Hematopoietic multipotent progenitor cell treated with erythropoietin and hydrocortisone succinate and interleukin-3 and kit ligand, for 15 days (in vitro differentiated cells): ENCODE results near the gene MIB2.

Source experiments
- DNase-seq: peaks from one replicate; pipeline ENCODE4 v3.0.0-alpha.2; 2015; ENCODE audit warnings: low spot score

The MIB2 gene

DNA sequence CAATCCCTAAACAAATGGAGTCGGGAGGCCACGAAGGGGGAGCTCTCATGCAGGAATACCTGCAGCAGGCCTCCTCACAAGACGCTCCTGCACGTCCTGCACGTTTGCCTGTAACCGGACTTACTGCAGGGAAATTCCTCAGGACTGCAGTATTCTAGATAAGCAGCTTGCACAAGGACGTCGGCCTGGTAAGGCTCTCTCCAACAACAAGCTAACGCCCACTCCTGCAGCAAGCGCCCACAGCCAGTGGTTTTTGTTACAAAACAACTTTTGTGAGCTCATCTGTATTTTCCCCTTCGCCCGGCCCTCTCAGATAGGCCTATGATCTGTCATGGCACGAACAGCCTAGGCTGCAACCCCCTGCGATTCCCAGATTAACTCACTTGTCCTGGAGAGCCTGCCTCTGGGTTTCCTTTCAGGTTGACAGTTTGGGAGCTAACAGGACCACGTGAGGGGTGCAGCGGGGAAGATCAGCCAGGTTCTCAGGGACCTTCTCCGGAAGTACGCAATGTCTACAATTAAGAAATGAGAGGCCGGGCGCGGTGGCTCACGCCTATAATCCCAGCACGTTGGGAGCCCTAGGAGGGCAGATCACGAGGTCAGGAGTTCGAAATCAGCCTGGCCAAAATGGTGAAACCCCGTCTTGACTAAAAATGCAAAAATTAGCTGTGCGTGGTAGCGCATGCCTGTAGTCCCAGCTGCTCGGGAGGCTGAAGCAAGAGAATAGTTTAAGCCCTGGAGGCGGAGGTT lies 921 bp upstream of the MIB2 start:
- peak; percentile 63 for DNase-seq

DNA sequence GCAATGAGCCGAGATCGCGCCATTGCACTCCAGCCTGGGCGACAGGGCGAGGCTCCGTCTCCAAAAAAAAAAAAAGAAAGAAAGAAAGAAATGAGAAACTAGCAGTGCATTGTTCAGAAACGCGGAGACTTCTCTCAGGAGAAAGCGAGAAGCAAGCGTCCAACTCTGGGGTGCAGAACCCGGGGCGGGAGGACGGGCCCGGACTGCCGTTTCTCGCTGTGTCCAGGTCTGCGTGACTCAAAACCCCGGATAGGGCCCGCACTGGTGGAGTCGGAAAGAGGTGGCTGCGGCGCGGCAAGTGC lies 395 bp upstream of the MIB2 start:
- no peak for DNase-seq

DNA sequence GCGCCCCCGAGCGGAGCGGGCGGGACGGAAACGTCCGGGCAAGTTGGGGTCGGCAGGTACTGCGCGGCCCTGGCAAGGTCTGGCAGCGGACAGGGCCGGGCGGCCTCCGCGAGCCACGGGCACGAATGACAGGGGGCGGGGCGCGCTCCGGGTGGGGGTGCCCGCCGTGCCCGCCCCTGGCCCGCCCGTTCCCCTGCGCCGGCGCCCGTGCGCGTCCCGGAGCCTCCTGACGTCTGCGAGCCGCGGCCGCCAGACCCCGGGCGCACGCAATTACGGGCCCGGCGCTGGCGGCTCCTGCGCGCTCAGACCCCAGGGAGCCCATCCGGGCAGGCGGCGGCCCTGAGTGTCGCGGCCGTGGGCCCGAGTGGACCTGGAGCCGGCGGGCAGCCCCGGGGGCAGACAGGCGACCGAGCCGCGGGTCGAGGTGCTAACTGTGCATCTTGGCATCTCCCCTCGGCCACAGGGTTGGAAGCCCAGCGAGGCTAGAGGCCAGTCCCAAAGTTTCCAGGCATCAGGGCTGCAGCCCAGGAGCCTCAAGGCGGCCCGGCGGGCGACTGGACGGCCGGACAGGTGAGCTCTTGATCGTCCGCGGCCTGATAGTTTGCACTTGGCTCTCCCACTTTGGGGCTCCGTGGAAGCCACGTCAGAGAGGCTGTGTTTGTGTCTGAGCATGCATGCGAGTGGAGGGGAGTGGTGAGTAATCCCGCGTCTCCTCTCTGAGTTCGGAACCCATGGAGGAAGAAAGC lies 918 bp downstream of the MIB2 start:
- peak; percentile 36 for DNase-seq

DNA sequence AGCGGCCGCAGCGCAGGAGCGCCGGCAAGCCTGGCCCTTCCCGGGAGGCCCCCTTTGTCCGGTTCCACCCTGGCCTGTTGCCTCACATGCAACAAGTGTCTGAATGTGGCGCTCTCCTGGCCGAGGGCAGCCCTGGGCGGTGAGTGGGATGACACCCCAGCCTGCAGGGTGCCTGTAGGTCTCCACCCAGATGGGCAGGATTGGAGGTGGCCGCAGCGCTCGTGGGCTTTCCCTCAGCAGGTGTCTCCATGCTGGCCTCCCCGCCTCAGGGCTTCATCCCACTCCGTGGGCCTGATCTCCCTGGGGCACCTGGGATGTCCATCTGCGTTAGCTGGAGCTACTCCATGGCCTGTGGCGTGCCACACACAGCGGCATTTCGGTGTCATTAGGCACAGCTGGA lies 1.5 kb downstream of the MIB2 start:
- no peak for DNase-seq

DNA sequence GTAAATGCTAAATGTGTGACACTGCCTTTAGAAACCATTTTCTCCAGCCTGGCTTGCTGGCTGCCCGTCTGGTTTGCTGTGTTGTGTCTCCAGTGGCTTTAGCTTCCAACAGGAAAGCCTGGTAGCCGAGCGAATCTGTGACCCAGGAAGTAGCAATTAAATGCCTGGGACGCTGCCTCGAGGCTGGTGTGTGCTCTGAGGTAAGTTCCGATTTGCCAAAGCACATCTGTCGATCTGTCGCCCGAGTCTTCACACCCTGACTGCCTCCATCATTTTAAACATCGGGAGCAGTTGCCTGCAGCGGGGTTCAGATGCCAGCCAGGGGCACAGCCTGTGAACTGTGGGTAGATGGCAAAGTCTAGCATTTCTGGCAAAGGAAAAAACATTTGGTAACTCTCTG lies 2.2 kb downstream of the MIB2 start:
- DNase-seq = no peak

DNA sequence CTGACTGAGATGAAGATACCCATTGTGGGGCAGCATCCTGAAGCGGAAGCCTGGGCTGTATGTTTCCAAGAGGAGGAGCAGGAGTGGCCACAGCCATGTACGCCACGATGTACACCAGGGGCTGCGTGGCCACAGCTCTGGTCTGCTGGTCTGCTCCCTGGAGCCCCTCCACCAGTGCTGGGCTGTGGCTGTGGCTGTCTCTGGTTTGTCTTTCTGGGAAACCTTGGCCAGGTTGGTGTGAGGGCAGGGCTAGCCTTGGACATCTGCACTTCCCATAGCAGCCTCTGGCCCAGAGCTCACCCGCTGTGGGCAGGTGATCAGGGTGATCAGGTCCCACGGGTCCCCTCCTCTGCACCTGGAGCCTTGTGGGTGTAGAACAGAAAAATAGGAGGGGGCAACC lies 2.6 kb downstream of the MIB2 start:
- no peak for DNase-seq

DNA sequence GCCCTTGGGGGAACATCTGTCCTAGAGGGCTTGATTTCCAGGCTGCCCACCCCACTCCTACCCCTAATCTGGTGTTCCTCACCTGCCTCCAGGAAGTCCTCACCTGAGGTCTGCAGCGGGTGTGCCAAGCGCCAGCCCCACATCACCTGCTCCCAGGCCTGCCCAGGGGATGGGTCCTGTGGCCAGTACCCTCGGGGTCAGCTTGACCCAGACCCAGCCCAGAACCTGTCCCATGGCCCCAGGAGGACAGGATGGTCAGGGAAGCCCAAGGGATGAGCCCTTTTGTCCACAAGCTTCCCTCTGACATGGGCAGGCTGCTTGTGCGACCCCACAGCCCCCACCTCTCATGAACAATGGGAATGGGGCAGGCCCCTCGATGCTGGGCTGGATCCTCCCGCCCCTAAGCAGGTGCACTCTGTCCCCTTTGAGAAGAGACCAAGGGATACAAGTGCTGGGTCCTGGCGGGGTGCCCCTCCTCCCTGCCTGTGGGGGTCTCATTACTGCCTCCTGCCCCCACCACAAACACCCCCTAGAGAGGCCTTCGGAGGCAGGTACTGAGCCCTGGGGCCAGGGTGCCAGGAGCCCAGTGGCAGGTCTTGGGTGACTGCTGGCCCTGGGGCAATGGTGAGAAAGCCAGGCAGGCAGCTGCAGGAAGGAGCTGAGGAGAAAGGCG lies 3.2 kb downstream of the MIB2 start:
- no peak for DNase-seq

DNA sequence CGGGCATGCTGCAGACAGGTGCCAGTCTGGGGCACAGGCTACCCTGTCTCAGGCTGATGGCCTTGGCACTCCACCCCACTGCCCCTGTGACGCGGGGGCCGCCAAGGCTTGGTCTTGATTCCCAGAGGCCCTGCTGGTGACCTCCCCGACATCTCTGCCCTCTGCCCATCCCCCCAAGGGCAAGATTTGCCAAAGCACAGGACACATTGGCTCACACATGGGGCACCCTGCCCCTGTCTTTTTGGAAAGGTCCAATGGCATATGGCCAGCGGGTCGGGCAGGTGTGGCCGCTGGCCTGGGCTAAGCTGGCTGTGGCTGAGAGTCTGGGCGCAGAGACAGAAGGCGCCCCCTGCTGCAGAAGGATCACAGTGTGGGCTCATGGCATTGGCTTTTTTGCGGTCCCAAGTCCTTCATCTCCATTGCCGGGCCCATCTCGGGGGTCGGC lies 4.6 kb downstream of the MIB2 start:
- no peak for DNase-seq

DNA sequence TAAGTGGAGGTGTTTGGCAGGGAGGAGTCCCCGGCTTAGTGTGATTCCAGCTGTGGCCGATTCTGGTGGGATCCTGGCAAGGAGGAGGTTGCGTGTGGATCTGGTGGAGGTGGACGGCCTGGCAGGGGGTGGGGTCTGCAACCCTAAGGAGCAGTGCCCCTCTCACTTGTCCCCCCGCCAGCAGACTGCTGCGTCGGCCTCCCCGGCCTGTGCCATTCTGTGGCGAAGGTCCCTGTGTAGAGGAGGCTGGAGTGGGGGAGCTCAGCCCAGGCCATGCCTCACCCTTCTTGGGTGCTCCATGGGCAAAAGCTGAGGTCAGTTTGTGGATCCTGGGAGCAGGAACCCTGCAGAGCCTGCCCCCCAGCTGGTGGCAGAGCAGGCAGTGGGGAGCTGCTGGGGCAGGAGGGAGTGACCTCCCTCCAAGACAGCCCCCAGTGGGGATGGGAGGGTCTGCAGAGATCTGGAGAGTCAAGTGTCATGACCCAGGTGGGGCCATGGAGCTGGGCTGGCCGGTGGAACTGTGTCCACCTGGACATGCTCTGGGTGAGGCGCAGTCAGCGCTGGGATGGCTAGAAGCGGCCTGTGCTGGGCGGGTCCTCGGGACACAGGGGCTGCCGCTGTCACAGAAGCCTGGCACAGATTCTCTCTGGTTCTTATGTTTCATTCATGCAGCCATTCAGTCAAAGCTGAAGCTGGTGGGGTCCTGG lies 5.3 kb downstream of the MIB2 start:
- no peak for DNase-seq

DNA sequence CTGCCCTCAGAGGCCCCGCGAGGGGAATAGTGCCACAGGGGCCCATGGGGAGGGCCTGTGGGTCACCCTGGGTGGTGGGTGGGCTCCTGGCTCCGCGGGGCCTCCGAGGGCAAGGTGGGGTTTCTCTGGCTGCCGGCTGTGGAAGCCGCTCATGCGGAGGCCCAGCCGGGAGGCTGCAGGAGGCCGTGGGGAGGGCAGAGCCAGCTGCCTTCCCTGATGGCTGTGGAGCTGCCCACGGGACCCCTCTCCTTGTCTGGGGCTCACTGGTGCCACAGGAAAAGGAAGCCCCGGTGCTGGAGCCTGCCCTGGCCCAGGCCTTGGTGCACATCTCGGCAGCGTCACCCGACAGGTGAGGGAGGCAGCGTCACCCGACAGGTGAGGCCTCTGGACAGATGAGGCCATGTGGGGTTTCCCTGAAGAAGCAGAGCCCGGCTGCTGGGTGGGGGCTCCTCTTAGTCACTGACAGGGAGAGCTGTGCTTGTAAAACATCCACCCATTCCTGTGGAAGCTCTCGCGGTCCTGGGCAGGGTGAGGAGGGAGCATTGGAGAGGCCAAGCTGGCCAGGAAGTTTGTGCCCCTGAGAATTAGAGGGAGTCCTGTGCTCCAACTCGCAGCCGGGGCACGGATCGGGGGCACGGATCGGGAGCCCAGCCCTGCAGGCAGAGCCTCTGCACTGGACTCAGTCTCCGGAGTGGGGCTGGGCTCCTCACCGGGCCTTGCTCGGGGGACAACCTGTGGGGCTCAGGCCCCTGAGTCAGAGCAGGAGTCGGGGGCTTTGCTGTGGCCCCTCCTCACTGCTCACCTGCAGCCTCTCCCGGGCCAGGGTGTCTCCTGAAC lies 6.1 kb downstream of the MIB2 start:
- no peak for DNase-seq

DNA sequence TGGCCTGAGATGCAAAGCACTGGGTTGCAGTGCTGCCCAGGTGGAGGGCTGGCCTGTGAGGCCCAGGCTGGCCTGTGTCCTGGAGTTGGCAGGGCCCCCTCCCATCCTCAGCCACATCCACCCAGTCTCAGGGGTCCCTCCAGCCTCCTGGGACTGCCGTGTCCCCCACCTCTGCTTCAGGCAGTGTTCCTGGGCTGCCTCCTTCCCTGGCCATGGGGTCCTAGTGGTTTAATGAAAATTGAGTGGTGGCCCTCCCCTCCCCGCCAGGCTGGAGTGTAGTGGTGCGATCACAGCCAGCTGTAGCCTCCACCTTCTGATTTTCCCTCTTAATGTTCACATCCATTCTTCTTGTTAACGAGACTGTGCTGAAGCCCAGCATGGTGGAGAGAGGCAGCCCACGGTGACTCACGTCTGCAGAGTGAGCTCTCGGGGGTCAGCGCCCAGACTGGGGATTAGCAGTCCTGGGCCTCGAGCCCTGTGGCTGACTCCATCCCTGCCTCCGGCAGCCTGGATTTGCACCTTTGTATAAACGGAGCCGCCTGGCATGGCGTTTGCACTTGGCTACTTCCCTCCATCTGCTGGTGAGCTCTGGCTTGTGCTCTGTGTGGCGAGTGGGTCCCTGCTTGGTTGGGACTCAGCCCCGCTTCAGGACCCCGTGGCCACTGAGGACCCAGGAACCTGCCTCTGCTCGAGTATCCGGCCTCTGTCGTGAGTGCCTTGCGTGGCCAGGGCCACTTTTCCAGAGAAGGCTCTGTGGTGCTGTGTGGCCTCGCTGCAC lies 6.9 kb downstream of the MIB2 start:
- no peak for DNase-seq

DNA sequence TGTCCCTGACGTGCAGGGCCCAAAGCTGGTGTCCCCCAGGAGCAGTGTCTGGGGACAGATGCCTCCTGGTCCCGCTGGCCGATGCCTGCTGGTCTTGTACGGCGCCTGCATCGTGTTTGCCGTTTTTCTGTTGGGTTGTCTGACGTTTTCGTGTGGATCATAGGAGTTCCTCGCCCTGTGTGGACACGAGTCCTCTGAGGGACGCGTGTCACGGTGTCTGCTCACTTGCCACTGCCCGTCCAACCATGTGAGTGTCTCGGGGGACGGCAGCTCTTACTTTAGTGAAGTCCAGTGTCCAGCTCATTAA lies 7.4 kb downstream of the MIB2 start:
- DNase-seq = no peak

DNA sequence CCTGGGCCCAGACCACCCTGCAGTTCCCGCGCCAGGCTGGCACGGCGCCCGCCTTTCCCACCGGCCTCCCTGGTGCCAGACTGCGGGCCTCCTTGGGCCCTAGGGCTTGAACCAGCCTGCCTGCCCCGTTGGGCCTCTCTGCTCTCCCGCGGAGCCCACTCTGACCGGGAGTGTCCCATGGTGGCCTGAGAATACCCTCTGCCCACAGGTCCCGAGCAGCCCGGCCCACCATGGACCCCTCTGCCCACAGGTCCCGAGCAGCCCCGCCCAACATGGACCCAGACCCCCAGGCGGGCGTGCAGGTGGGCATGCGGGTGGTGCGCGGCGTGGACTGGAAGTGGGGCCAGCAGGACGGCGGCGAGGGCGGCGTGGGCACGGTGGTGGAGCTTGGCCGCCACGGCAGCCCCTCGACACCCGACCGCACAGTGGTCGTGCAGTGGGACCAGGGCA lies 7.9 kb downstream of the MIB2 start:
- no peak for DNase-seq

DNA sequence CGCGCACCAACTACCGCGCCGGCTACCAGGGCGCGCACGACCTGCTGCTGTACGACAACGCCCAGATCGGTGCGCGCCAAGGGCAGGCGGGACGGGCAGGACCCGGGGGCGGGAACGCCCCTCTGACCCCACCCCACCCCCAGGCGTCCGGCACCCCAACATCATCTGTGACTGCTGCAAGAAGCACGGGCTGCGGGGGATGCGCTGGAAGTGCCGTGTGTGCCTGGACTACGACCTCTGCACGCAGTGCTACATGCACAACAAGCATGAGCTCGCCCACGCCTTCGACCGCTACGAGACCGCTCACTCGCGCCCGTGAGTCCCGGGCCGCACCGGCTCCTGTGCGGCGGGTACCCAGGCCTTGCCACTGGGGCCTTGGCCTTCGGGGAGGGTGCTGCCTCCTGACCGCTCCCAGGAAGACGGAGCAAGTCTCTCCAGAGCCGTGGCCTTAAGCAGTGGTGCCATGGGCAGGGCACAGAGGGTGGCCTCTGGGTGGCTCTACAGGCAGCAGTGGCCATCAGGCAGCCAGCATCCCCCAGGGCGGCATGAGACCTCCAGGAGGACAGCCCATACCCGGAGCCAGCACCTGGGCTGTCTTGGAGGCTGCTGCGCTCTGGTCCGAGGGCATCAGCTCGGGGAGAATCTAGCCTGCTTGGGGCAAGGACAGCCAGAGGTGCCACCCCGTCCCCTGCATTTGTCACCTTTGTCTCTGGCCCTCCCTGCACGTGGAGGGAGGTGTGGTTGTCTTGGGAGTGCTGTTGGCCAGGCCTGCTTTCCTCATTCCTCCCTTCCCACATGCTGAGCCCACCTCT lies 8.5 kb downstream of the MIB2 start:
- DNase-seq = no peak

DNA sequence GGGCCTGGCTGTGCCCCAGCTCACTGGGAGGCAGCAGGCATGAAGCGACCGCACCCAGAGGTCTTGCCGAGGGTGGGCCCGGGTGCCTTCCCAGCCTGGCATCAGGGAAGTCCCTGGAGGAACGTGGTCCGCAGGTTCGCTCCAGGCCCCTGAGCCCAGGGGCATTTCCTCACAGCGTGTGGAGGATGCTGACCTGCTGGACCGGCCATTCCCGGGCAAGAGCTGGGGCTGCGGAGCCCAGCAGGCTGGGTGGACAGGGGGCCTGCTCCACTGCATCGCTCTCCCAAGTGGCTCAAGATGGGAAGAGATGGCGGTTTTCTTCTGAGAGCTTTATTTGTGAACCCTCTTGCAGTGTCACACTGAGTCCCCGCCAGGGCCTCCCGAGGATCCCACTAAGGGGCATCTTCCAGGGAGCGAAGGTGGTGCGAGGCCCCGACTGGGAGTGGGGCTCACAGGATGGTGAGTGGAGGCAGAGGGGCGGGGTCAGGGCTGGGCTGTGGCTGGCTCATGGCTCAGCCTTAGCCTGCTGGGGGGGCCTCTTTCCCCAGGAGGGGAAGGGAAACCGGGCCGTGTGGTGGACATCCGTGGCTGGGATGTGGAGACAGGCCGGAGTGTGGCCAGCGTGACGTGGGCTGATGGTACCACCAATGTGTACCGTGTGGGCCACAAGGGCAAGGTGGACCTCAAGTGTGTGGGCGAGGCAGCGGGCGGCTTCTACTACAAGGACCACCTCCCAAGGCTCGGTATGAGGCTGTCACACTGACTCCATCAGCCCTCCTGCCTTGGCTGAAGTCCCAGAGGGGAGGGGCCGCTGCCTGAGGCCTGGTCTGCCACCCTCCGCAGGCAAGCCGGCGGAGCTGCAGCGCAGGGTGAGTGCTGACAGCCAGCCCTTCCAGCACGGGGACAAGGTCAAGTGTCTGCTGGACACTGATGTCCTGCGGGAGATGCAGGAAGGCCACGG lies 9.4 kb downstream of the MIB2 start:
- no peak for DNase-seq

DNA sequence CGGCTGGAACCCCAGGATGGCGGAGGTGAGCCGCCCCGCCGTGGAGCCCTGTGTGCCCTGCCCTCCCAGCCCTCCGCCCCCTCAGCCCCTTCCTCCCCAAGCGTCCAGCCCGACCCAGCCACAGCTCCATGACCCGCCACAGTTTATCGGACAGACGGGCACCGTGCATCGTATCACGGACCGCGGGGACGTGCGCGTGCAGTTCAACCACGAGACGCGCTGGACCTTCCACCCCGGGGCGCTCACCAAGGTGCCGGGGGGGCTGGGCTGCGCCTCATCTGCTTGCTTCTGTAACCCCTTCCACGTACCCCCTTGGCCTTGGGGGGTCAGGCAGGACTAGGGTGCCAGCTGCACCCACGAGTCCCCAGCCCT lies 10.1 kb downstream of the MIB2 start:
- DNase-seq = no peak

DNA sequence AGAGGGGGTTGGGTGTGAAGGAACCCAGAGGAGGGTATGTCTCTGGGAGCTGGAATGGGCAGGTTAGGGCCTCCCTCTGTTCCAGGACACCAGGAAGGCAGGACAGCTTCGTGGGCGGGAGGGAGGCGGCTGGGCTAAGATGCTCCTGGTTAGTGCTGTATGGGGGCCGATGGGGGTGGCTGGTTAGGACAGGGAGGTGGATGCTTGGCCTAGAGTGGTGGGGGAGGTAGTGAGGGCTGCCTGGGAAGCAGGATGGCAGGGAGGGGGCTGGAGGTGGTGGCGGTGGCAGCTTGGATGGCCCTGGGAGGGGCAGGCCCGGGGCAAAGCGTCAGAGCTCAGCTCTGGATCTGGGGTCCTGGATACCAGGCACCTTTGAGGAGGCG lies 10.5 kb downstream of the MIB2 start:
- DNase-seq = no peak

DNA sequence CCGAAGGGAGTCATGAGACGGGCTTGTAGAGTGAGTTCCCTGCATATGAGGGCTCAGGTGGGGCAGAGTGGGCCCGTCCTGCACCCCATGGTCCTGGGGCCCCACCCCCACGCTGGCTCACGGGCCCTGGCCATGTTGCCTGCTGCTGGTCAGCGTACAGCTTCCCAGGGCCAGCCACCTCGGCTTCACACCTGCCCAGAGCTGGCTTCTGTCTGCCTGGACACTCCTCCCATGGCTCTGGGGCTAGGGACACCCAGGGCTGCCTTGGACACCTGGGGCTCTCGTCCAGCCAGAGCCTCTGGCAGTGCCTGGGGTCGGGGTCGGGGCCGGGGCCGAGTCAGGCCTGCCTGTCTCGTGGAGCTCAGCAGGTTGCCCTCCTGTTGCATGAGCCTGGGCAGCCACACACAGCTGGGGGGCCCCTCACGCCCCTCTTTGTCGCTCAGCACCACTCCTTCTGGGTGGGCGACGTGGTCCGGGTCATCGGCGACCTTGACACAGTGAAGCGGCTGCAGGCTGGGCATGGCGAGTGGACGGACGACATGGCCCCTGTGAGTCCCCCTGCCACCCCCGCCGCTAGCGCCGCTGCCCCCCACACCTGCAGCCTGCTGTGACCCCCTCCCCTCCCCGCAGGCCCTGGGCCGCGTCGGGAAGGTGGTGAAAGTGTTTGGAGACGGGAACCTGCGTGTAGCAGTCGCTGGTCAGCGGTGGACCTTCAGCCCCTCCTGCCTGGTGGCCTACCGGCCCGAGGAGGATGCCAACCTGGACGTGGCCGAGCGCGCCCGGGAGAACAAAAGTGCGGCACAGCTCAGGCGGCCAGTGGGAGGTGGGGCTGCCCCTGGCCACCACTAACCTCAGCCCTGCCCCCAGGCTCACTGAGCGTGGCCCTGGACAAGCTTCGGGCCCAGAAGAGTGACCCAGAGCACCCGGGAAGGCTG lies 11.2 kb downstream of the MIB2 start:
- no peak for DNase-seq
